ENCODE results near the gene ARSG.
"Not testable (repeated sequence)": the region's sequence is repeated elsewhere in the genome, so short reads cannot be mapped to it uniquely, and the experiment has no call there.

ARSG gene

GRCh38 chr17:68334393-68334792, 43.1 kb downstream of the ARSG start:
- no peak for DNase-seq

- DNase-seq: no peak
These were observed 50.2 kb downstream of the ARSG start for GRCh38 chr17:68341482-68341881.

- no peak for DNase-seq
These were observed 52.7 kb downstream of the ARSG start for GRCh38 chr17:68343976-68344375.

GRCh38 chr17:68344701-68345136, 53.4 kb downstream of the ARSG start:
- peak; percentile 29 to 30 for DNase-seq

- peak; percentile 70 to 80 for DNase-seq
These were observed 55.2 kb downstream of the ARSG start for GRCh38 chr17:68346448-68346847.

- no peak for DNase-seq
These were observed 56.1 kb downstream of the ARSG start for GRCh38 chr17:68347380-68347779.

GRCh38 chr17:68349157-68349556, 57.9 kb downstream of the ARSG start:
- DNase-seq: peak in 1 of 2 experiments; percentile 16

GRCh38 chr17:68351395-68351794, 60.1 kb downstream of the ARSG start:
- no peak for DNase-seq

GRCh38 chr17:68352041-68352440, 60.7 kb downstream of the ARSG start:
- DNase-seq: no peak

- DNase-seq: not testable (repeated sequence)
These were observed 61.4 kb downstream of the ARSG start for GRCh38 chr17:68352671-68353070.

- DNase-seq: no peak
These were observed 61.8 kb downstream of the ARSG start for GRCh38 chr17:68353111-68353521.

GRCh38 chr17:68354311-68354710, 63.0 kb downstream of the ARSG start:
- DNase-seq: not testable (repeated sequence)

- DNase-seq: not testable (repeated sequence)
These were observed 63.8 kb downstream of the ARSG start for GRCh38 chr17:68355108-68355507.

- DNase-seq: peak; percentile 54 to 70
These were observed 65.2 kb downstream of the ARSG start for GRCh38 chr17:68356520-68356919.

GRCh38 chr17:68356949-68357455, 65.7 kb downstream of the ARSG start:
- no peak for DNase-seq

- no peak for DNase-seq
These were observed 66.6 kb downstream of the ARSG start for GRCh38 chr17:68357886-68358285.

- DNase-seq: no peak
These were observed 68.7 kb downstream of the ARSG start for GRCh38 chr17:68359791-68360535.

GRCh38 chr17:68365469-68365868, 74.2 kb downstream of the ARSG start:
- DNase-seq: no peak

GRCh38 chr17:68368387-68368786, 77.1 kb downstream of the ARSG start:
- DNase-seq: no peak

- DNase-seq: no peak
These were observed 84.3 kb downstream of the ARSG start for GRCh38 chr17:68375566-68375965.

- not testable (repeated sequence) for DNase-seq
These were observed 84.9 kb downstream of the ARSG start for GRCh38 chr17:68376178-68376577.

GRCh38 chr17:68377771-68378267, 86.5 kb downstream of the ARSG start:
- DNase-seq: no peak

- DNase-seq: no peak
These were observed 87.2 kb downstream of the ARSG start for GRCh38 chr17:68378268-68379176.

- DNase-seq: no peak
These were observed 87.8 kb downstream of the ARSG start for GRCh38 chr17:68379177-68379510.
